B cell (primary cell): ENCODE data around the gene ZDHHC14. TPM values are rescaled to one million over a fixed set of nuclear protein-coding genes. Genes with fewer than 3 reads are reported as not detected.

Experiments used
- ATAC-seq: fragments of 200-7000 bp; cut with Tn5 transposase; one replicate; pipeline ENCODE4 v1.10.0; 2021; ENCODE audit warnings: low read depth, mild to moderate bottlenecking, moderate number of reproducible peaks, moderate library complexity
- CTCF ChIA-PET: fragments of 350-600 bp; sonication (Branson Sonifier 250); formaldehyde crosslinking; loops from one replicate; lab custom pipeline; 2021; ENCODE audit warnings: antibody characterized with exemption, inconsistent platforms; lab: Charles Lee
- POLR2A ChIA-PET: fragments of 350-600 bp; sonication (Branson Sonifier 250); formaldehyde crosslinking; loops from one replicate; lab custom pipeline; 2021; ENCODE audit warnings: antibody characterized with exemption; lab: Charles Lee
- DNase-seq: peaks from one replicate; pipeline ENCODE4 v3.0.0; 2013
- H2AFZ ChIP-seq: 2 replicates; pipeline ENCODE4 v1.6.1; 2012; ENCODE audit warnings: mild to moderate bottlenecking, low read depth, low read length; ENCODE audit not compliant: insufficient read depth, poor library complexity, severe bottlenecking
- H3K27ac ChIP-seq, 2 donors: 1 replicate in 1 of 2; 2 replicates in 1 of 2; pipeline ENCODE4 v1.5.1; 2012 to 2013; ENCODE audit warnings: low read length in 2 of 2, mild to moderate bottlenecking in 2 of 2, moderate library complexity in 1 of 2
- H3K27me3 ChIP-seq, 4 experiments: fragments of 200-600 bp in 1 of 4; sonication (generic) in 1 of 4; replicated peaks in 1 of 4; 1 replicate in 2 of 4; 2 replicates in 2 of 4; pipeline versions ENCODE4 v1.6.1 to v1.7.0; 2013 to 2016; ENCODE audit warnings: low read length in 3 of 4, mild to moderate bottlenecking in 2 of 4, mixed read lengths in 1 of 4, moderate library complexity in 1 of 4; ENCODE audit not compliant: insufficient read depth in 4 of 4, control insufficient read depth in 3 of 4; ENCODE audit errors: control extremely low read depth in 1 of 4
- H3K36me3 ChIP-seq, 2 experiments: replicated peaks in 1 of 2; 1 replicate in 1 of 2; 2 replicates in 1 of 2; pipeline versions ENCODE4 v1.6.1 to v1.7.1; 2013; ENCODE audit warnings: low read length in 1 of 2; ENCODE audit not compliant: insufficient read depth in 2 of 2, control insufficient read depth in 1 of 2; ENCODE audit errors: control extremely low read depth in 1 of 2, extremely low read depth in 1 of 2
- H3K4me1 ChIP-seq, 2 donors: fragments of 200-600 bp in 1 of 2; sonication (generic) in 1 of 2; 1 replicate in 1 of 2; 2 replicates in 1 of 2; pipeline versions ENCODE4 v1.5.1 to v1.6.1; 2013 to 2017; ENCODE audit warnings: low read length in 2 of 2; ENCODE audit not compliant: control insufficient read depth in 2 of 2, insufficient read depth in 2 of 2
- H3K4me2 ChIP-seq: replicated peaks from 2 replicates; pipeline ENCODE3; 2012; ENCODE audit warnings: mild to moderate bottlenecking, low read depth, low read length; ENCODE audit not compliant: poor library complexity, severe bottlenecking
- H3K4me3 ChIP-seq, 5 experiments: fragments of 200-600 bp in 1 of 5; sonication (generic) in 1 of 5; 1 replicate in 3 of 5; 2 replicates in 2 of 5; pipeline versions ENCODE4 v1.5.1 to v1.7.0; 2011 to 2016; ENCODE audit warnings: low read length in 4 of 5, mild to moderate bottlenecking in 4 of 5, low read depth in 2 of 5, control low read depth in 1 of 5, moderate library complexity in 1 of 5; ENCODE audit not compliant: insufficient read depth in 1 of 5; ENCODE audit errors: control extremely low read depth in 1 of 5, extremely low read depth in 1 of 5
- H3K79me2 ChIP-seq: fragments of 200-600 bp; sonication (generic); one replicate; pipeline ENCODE4 v1.6.0; 2016; ENCODE audit warnings: low read length; ENCODE audit not compliant: control insufficient read depth, insufficient read depth
- H3K9ac ChIP-seq: fragments of 200-600 bp; sonication (generic); 2 replicates; pipeline ENCODE4 v1.6.1; 2017; ENCODE audit warnings: mild to moderate bottlenecking, low read length, moderate library complexity
- H3K9me3 ChIP-seq, 3 donors: one replicate each; pipeline versions ENCODE4 v1.6.1 to v1.7.1; 2013; ENCODE audit warnings: low read length in 2 of 3; ENCODE audit not compliant: control insufficient read depth in 2 of 3, insufficient read depth in 1 of 3; ENCODE audit errors: control extremely low read depth in 1 of 3
- H4K20me1 ChIP-seq: 2 replicates; pipeline ENCODE4 v1.6.0; 2012; ENCODE audit warnings: mild to moderate bottlenecking, low read length; ENCODE audit not compliant: insufficient read depth, control insufficient read depth, poor library complexity, severe bottlenecking
- H3K27ac Mint-ChIP-seq: one replicate; pipeline ENCODE4 v1.8.0; 2021; ENCODE audit warnings: mixed read lengths
- H3K27me3 Mint-ChIP-seq: one replicate; pipeline ENCODE4 v1.8.0; 2021; ENCODE audit warnings: mixed read lengths
- H3K4me1 Mint-ChIP-seq: one replicate; pipeline ENCODE4 v1.8.0; 2021; ENCODE audit warnings: mixed read lengths
- H3K4me3 Mint-ChIP-seq: one replicate; pipeline ENCODE4 v1.8.0; 2021; ENCODE audit warnings: mixed read lengths
- H3K9me3 Mint-ChIP-seq: one replicate; pipeline ENCODE4 v1.8.0; 2022; ENCODE audit warnings: mixed read lengths; ENCODE audit not compliant: insufficient read depth
- EZH2 ChIP-seq: IDR thresholded peaks from 2 replicates; pipeline ENCODE4 v1.6.1; 2012; ENCODE audit warnings: borderline replicate concordance, low read depth, mild to moderate bottlenecking, moderate library complexity, low read length; ENCODE audit not compliant: insufficient read depth, poor library complexity, severe bottlenecking
- WGBS: methylation state at CpG from one replicate; pipeline ENCODE4 v1.1.5; 2013; ENCODE audit warnings: missing lambda C conversion rate; ENCODE audit not compliant: insufficient coverage; 5-methylcytosine and 5-hydroxymethylcytosine counted together
- intact Hi-C: fragments of 100-400 bp; cut with micrococcal nuclease; formaldehyde crosslinking; loops from one replicate; pipeline ENCODE4 v1.10.0; 2022
- polyA plus RNA-seq: library from polyadenylated mRNA; depleted of rRNA; stranded (reverse); fragments of >200 nt; gene quantifications from 2 replicates; pipeline ENCODE4 v1.2.3, GENCODE V29; 2012
- total RNA-seq, 2 donors: library from RNA; stranded (reverse); fragments of 120-200 nt in 1 of 2; gene quantifications; 1 replicate in 1 of 2; 2 replicates in 1 of 2; pipeline versions ENCODE4 v1.2.3 to v1.2.4, GENCODE V29; 2013 to 2022
- TF ChIP-seq, protein P1 (sequence below): fragments of 200-600 bp; IDR thresholded peaks from one replicate; pipeline ENCODE4 v1.8.0; 2022; ENCODE audit warnings: antibody characterized with exemption, mild to moderate bottlenecking

ZDHHC14 gene
- total and polyA plus RNA-seq, 2 donors (not counting 1 experiment from before 2014, with no cell fraction given), result 8.8 to 50.4 TPM

DNA sequence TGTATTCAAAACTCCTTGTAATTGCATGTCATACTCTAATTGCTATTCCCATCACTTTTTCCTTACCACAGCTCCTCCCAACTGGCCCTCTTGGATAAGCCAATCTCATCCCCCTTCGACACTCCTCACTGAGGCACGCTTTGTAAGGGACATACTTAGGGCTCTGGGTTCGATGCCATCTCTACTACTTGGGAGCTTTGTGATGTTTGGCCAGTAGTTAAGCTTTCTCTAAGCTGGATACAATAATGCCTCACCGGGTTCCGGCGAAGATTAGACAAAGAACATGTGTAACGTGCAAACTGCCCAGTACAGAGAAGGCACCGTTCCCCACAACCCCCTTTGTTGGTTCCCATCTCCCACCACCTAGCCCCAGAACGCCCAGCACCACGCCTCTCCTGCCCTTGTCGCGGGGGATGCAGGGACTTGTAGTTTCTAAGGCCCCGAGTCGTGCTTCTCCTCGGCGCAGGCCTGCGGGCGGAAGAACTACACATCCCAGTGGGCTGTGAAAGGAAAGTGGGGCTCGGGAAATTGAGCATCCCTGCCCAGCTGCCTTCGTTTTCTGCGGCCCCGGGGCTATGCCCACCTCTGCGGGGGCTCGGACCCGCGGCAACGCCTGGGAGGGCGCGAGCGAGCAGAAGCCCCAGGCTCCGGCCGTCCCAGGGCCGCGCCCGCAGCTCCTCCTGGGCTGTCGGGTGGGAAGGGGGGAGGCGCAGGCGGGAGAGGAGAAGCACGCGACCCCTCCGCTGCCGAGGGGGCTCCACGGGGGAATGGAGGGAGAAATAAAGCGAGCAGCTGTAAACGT is 1.1 kb upstream of the ZDHHC14 start:
- H3K4me3 ChIP-seq, result peak overlapping the region; percentile 42 to 99 (median 93)
- POLR2A ChIA-PET, result interaction anchor here (0.5 to 2.2 kb wide), 8 partner anchors 10 to 1488 kb away, joined by 3 to 8 read pairs (median 4); partner anchors contain the start of gene TMEM242
- CTCF ChIA-PET, result interaction anchor here (0.6 to 2.5 kb wide), 14 partner anchors 10 to 287 kb away, joined by 3 to 9 read pairs (median 4); partner anchors contain the start of gene TMEM242

More for the DNA sequence above, 1.1 kb upstream of the ZDHHC14 start:
- no peaks in the 10 kb centered on the region for H3K36me3 ChIP-seq
- Mint-ChIP-seq H3K27me3 (peaks cover 8% of the 10 kb centered on the region), H3K4me1 (peaks cover 26% of the 10 kb centered on the region), H3K4me3 (peak overlapping the region; percentile 80), H3K9me3 (no peaks in the 10 kb centered on the region), H3K27ac (peak overlapping the region; percentile 69)
- H3K9me3 ChIP-seq, result no peaks in the 10 kb centered on the region
- DNase-seq (peak; percentile 90), ATAC-seq (peak; percentile 74)
- intact Hi-C loops, result loop anchor here (1.0 to 10.0 kb wide), 6 partner anchors 11 to 385 kb away; no protein-coding TSS in a partner anchor
- H3K79me2 ChIP-seq, result peaks cover 17% of the 10 kb centered on the region
- H3K27ac ChIP-seq, result peak overlapping the region; percentile 55 to 80
- H2AFZ ChIP-seq, result peak overlapping the region; percentile 93
- H3K4me1 ChIP-seq, result peaks cover 24 to 33% of the 10 kb centered on the region in 2 donors
- H3K9ac ChIP-seq, result peak overlapping the region; percentile 86
- H3K27me3 ChIP-seq, result peaks cover 0 to 12% (median 5%) of the 10 kb centered on the region in 4 experiments
- H3K4me2 ChIP-seq, result peak overlapping the region; percentile 84
- 1% methylated on average over 43 of the region's 45 CpGs for WGBS
- TF ChIP-seq, protein P1, sequence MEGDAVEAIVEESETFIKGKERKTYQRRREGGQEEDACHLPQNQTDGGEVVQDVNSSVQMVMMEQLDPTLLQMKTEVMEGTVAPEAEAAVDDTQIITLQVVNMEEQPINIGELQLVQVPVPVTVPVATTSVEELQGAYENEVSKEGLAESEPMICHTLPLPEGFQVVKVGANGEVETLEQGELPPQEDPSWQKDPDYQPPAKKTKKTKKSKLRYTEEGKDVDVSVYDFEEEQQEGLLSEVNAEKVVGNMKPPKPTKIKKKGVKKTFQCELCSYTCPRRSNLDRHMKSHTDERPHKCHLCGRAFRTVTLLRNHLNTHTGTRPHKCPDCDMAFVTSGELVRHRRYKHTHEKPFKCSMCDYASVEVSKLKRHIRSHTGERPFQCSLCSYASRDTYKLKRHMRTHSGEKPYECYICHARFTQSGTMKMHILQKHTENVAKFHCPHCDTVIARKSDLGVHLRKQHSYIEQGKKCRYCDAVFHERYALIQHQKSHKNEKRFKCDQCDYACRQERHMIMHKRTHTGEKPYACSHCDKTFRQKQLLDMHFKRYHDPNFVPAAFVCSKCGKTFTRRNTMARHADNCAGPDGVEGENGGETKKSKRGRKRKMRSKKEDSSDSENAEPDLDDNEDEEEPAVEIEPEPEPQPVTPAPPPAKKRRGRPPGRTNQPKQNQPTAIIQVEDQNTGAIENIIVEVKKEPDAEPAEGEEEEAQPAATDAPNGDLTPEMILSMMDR, result no peak
- no peak for TF ChIP-seq EZH2
- peaks cover 20% of the 10 kb centered on the region for H4K20me1 ChIP-seq
